Smooth muscle cell of the brain vasculature (primary cell): ENCODE data around the gene ADH1A.
"Not testable (repeated sequence)": the region's sequence is repeated elsewhere in the genome, so short reads cannot be mapped to it uniquely, and the experiment has no call there.

Experiments used
- DNase-seq: peaks from one replicate; pipeline ENCODE4 v3.0.0-alpha.2; 2012; ENCODE audit warnings: low read depth, low spot score

The ADH1A gene

DNA sequence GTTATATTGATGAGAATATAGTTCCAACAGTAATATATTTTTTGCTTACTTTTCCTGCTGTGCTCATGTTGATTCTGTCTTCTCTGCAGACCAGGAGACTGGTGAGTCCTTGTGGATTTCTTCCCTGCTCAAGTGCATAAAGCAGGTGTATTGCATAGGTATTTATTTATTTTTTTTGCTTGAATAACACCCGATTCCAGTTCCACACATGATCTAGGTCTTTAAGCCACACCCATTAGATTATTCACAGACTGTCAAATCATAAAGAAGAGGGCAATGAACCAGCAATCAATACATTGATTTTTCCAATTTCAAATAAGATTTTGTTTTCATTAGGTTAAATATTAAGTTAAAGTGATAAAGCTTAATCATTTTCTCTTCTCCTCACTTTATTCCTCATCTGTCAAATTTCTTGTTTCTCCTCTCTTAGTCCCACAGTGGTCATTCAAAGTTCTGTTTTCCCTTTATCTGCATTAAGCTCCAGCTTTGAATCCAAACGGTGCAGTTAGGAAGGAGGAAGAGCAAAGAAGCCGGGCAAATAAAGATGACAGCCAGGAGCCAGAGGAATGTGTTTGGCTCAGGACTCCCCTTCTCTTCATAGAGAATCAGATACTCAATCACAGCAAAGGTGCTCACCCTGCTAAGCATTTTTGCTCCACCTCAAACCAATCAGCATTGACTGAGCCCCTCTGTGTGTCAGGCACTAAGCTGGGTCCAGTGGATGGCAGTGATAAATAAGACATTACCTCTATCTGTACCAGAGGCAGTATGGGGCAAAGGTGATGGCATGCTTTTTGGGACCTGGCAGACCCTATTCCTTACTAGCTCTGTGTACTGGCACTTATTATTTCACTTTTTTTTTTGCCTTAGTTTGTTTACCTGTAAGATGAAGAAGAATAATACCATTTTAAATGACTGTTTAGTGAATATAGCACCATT lies at the start of gene ADH1A:
Gene ADH1A (minus strand): TSS at position 138 of the 939 bp plus-strand sequence. CDS start 71 bp downstream, at position 67.
- no peak for DNase-seq

DNA sequence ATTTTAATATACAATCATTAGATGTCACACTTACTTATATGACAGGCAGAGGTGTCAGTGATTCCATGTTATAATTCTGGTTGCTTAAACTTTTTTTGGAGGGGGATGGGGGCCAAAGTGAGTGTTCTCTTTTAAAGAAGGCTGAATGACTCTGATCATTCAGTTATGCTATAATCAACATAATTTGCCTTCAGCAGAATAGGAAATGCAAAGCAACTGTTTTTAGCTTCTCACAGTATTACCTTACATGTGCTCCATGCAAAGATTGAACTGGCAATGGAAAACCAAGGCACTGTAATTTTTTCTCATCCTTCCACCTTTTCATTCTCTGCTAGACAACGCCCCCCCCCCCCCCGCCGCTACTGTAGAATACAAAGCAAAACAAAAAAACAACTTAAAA lies 48.4 kb upstream of the ADH1A start:
- no peak for DNase-seq

DNA sequence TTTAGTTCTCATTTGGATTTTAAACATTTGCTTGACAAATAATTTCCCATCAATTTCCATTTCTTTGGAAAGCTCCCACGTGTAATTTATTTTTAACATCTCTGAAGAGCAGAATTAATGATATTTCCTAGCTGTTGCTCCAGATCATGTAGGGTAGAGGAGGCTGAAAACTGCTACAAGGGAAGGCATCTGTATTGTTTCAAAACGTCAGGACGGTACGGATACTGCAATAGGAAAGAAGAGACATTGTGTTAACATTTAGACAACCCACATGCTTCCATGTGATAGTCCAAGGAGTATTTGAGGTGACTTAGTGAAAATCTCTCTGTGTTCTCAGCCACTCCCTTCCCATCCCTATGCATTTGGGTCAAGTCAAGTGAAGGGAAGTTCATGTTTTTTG lies 45.8 kb upstream of the ADH1A start:
- DNase-seq, result no peak

DNA sequence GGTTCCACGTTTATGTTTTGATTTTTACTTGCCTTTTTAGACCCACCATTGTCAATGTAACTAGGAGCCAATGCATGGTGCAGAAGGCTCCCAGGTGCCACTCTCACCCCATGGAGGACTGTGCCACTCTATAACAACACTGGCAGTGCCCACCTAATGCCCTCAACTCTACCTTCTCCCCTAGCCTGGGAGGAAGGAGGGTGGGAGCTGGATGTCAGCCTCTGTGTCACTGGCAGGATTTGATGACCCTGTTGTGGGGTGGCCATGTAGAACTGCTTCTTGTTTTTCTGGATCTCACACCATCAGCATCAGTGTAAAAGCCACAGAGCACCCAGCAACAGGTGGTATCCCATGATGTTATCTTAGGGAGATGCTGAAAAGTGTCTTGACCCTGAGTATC lies 44.1 kb upstream of the ADH1A start:
- DNase-seq, result no peak

DNA sequence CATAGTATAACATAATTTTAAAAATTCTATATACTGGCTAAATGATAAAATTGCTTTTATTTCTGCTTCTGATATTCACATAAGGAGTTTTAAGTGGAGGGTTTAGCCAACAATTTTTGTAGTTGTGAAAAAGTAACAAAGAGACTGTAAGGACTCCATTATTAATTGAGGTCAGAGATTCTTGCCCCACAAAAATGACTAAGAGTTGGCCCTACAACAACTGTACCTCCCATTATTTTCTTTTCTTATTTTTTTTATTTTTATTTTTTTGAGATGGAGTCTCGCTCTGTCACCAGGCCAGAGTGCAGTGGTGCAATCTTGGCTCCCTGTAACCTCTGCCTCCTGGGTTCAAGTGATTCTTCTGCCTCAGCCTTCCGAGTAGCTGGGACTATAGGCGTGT lies 39.9 kb upstream of the ADH1A start:
- DNase-seq, result no peak

DNA sequence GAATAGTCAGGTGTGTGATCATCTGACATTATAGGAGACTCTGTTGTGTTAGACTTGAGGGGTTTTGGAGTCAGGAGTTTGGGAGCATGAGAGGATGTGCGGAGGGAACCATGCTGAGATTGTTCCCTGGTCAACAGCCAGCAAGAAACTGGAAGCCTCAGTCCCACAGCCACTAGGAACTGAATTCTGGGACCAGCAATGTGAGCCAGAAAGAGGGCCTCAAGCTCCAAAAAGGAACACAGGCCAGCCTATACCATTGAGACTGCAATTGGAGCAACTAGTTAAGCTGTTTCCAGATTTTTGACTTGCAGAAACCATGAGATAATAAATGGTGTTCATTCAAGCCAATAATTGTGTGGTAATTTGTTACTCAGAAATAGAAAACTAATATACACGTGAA lies 39.1 kb upstream of the ADH1A start:
- DNase-seq, result no peak

DNA sequence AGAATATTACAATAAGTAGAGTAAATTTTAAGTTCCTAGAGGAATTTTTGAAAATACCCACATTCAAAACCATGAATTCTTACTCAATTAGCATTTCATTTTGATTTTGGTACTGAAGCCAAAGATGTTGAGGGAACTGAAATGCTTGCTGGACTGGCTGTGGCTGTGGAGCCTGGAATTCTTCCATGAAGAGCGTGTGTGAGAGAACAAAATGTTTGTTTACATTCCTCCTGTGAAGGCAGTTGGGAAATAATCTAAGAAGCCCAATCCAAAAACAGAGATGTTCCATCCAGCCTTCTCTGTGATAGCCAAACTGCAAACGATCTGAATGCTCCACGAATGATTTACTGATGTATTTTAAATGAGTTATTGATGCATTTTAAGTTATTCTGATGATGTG lies 34.2 kb upstream of the ADH1A start:
- DNase-seq, result peak; percentile 35

DNA sequence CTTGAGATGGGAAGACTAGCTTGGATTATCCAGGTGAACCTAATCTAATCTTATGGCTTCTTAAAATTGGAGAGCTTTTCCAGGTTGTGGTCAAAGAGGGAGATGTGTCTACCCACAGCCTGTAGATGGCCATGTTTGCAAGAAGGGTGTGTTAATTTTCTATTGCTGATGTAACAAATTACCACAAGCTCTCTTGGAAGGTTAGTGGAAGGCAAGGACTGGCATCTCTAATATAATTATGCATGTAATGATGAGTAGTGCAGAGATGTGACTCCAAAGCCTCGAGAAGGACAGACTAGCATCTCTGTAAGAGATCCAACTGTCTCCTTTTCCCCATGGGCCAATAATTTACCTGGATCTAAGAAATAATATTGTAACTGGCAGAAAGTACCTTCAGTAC lies 33.6 kb upstream of the ADH1A start:
- DNase-seq, result no peak

DNA sequence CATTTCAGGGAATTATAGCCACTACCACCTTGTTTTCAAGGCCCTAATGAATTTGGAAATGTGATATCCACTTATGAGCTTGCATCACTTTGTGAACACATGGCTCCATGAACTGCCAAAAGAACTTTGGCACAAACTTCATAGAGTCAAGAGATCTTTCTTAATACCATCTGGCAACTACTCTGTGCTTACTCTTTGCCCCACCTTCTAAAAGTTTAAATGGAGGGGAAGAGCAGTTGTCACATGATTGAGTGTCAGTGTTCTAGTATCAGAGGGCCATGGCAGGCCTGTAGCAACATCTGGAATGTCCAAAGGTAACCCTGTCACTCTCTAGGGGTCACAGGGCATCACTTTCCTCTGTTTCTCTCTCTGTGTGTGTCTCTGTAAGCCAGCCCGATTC lies 33.0 kb upstream of the ADH1A start:
- no peak for DNase-seq

DNA sequence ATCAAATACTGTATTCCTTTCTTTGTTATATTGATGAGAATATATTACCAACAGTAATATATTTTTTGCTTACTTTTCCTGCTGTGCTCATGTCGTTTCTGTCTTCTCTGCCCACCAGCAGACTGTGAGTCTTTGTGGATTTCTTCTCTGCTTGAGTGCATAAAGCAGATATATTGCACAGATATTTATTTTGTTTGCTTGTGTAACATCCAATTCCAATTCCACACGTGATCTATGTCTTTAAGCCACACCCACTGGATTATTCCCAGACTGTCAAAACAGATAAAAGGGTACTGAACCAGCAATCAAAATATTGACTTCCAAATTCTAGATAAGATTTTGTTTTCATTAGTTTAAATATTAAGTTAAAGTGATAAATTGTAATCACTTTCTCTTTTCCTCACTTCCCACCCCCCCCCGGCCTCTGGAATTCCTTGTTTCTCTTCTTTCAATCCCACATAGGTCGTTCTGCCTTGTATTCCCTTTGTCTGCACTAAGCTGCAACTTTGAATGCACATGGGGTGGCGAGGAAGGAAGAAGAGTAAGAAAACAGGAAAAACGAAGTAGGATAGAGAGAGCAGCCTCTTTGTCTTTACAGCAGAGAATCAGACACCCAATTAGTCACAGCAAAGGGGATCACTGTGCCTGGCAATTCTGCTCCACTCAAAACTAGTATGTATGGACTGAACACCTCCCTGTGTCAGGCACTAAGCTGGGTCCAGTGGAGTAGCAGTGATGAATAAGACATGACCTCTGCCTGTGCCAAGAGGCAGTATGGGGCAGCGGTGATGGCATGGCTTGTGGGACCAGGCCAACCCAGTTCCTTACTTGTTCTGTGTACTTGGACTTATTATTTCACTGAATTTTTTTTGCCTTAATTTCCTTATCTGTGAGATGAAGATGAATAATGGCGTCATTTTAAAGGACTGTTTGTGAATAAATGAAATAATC lies 30.7 kb upstream of the ADH1A start, which contains the start of gene ADH1B:
Gene ADH1B (minus strand): TSS at position 161 of the 951 bp plus-strand sequence. CDS start 70 bp downstream, at position 91.
- no peak for DNase-seq

DNA sequence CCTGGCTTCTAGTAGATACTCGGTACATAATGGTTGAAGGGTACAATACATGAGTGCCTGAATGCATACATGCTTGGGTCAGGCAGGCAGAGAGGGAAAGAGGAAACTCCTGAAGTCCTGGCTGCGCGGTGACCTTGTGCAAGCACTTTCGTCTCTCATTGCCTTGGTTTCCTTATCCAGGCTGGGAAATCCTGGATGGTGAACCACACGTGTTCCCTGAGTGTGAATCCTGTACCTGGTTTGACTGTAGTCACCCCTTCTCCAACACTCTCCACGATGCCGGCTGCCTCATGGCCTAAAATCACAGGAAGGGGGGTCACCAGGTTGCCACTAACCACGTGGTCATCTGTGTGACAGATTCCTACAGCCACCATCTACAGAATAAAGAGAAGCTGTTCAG lies 27.0 kb upstream of the ADH1A start:
- DNase-seq, result not testable (repeated sequence)

DNA sequence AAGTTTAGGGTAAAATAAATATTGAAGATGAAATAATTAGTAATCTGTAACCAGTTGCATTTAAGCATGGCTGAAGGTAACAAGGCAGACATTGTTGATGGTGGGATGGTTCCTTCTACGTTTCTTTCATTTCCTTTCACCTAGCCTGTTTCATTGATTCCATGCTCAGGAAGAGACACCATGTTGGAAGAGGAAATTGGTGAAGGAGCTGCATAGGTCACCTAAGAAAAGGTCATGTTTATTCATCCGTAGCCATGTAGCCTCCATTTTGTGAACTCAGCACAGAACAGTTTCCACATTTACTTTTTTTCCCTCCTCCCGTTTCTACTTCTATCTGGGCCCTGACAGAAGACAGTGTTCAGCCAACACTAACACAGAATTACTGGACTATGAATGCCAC lies 26.6 kb upstream of the ADH1A start:
- no peak for DNase-seq

DNA sequence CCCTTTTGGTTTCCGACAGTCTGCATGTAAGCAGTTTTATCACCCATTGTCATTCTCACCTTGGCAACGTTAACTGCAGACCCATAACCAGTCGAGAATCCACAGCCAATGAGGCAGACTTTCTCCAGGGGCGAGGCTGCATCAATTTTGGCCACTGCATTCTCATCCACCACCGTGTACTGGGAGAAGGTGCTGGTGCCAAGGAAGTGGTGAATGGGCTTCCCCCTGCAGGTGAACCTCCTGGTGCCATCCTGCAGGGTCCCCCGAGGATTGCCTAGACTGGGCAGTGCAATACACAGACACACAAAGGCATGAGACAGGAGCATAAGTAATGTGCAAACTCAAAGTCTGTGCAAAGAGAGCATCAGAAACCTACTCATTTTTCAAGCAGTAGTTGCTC lies 25.1 kb upstream of the ADH1A start:
- no peak for DNase-seq

DNA sequence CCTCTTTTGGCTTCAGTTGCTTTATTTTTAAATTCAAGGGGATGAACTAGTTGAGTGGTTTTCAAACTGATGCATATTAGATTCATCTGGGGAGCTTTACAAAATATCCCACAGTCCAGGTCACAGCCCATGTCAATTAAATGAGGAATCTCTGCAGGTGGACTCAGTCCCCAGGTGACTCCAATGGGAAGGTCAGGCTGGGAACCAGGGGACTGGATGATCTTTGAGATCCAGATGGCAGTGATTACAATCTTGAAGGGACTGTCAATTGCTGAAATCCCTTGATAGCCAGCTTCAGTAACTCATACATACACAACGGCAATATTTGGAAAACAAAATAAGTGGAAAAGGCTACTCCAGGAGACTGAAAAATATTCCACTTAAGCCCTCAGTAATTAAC lies 23.4 kb upstream of the ADH1A start:
- no peak for DNase-seq

DNA sequence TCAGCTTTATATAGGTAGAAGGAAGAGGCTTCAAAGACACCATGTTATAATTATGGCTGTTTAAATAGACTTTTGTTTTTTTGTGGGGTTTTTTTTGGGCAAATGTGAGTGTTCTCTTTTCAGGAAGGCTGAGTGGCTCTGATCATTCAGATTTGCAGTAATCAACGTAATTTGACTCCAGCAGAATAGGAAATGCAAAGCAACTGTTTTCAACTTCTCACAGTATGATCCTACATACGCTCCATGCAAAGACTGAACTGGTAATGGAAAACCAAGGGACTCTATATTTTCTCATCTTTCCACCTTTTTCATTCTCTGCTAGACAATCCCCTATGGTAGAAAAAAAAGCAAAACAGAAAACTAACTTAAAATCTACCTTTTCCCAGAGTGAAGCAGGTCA lies 19.6 kb upstream of the ADH1A start:
- DNase-seq, result no peak

DNA sequence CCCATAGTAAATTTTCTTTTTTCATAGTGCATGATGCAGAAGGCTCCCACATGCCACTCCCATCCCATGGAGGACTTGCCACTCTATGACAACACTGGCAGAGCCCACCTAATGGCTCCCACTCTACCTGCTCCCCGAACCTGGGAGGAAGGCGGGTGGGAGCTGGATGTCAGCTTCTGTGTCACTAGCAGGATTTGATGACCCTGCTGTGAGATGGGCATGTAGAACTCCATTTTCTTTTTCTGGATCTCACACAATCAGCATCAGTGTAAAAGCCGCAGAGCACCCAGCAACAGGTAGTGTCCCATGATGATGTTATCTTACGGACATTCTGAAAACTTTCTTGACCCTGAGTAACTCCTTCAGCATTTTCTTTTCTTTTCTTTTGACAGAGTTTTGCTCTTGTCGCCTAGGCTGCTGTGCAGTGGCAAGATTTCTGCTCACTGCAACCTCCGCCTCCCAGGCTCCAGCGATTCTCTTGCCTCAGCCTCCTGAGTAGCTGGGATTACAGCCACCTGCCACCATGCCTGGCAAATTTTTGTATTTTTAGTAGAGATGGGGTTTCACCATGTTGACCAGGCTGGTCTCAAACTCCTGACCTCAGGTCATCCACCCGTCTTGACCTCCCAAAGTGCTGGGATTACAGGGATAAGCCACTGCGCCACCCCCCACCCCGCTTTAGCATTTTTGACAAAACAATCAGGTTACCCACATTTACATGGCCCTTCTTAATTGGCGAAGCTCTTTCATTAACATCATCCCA lies 15.0 kb upstream of the ADH1A start:
- no peak for DNase-seq

DNA sequence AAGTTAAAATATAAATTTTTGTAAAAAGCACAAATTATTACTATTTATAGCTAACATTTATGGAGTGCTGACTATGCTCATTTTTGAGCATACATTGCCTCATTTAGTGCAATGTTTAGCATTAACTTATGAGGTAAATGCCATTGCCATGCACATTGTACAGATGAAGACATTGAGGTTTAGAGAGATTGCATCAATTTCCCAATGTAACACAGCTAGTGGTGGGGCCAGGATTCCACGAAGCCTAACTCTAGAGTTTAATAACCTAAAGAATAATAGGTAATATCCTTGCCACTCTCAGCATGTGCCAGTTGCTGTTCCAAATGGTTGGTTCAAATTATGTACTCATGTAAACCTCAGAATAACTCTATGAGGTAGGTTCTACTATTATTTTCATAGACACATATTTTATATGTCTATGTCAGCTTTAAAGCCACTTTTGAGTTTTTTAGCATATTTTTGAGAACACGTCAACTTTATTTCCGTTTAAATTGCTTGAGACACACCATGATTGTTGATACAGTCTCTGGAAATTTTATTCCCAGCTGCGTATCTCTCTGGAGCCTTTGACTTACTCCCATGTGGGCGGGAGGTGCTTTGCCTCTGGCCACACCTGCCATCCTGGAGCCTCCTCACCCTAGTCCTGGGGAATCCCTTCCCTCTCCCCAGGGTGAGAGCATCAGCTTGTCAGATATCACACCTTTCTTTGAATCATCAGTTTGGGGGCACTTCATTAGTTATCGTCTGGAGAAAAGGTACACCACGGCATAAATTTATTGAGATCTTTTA lies 10.8 kb upstream of the ADH1A start:
- no peak for DNase-seq

DNA sequence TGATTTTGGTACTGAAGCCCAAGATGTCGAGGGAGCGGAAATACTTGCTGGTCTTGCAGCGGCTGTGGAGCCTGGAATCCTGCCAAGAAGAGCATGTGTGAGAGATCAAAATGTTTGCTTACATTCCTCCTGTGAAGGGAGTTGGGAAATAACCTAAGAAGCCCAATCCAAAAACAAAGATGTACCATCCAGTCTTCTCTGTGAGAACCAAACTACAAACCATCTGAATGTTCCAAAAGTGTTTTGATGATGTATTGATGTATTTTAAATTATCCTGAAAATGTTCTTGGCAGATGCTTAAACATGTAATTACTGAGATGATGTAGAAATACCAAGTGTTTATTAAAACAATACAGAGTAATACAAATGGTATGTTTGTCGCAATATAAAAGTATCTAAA lies 10.1 kb upstream of the ADH1A start:
- peak; percentile 92 for DNase-seq

DNA sequence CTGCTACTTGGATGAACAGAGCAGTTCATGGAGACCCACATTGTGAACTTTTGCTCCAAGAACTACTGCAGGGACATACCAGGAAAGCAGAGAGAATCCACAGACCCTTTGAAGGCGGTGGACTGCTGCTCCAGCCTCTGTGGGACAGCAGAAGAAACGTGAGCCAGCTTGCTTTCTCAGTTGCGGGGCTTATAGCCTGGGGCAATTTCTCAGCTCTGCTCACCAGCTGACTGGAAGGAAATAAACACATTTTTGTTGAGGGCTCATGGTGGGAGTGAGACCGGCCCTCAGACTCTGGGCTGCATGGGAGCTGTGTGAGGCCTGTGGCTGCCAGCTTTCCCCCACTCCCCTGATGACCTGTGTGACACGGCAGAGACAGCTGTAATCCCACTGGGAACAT lies 2.6 kb upstream of the ADH1A start:
- no peak for DNase-seq

DNA sequence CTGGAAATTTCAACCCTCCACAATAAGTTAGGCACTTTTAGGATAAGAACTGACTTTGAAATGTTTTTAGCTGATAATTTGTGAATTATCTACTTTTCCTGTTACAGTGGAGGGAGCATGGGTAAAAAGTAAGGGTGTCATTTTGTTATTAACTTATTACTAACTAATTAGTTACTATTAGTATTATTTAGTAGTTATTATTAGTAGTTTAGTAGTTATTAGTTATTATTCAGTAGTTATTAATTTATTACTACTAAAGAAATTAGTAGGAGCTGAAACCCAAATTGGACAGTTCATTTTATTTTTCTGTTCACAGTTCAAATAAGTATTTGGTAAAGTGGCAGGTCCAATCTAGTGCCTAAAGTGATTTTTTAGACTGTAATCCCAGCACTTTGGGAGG lies 5.4 kb downstream of the ADH1A start:
- DNase-seq, result no peak

DNA sequence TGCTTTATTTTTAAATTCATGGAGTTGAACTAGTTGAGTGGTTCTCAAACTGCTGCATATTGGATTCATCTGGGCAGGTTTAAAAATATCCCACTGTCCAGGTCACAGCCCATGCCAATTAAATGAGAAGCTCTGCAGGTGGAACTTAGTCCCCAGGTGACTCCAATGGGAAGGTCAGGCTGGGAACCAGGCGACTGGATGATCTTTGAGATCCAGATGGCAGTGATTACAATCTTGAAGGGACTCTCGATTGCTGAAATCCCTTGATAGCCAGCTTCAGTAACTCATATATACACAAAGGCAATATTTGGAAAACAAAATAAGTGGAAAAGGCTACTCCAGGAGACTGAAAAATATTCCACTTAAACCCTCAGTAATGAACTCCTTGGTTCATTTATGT lies 8.1 kb downstream of the ADH1A start:
- DNase-seq, result no peak
